ENCODE measurements around the gene SPSB2. TPM values are rescaled to one million over a fixed set of nuclear protein-coding genes. Genes with fewer than 3 reads are reported as not detected.
A peak's percentile ranks its signal among the peaks of the same experiment; 100 is the strongest.

SPSB2 gene
- total and polyA plus RNA-seq, 9 donors = 3.2 to 8.4 (median 6.7) TPM

DNA sequence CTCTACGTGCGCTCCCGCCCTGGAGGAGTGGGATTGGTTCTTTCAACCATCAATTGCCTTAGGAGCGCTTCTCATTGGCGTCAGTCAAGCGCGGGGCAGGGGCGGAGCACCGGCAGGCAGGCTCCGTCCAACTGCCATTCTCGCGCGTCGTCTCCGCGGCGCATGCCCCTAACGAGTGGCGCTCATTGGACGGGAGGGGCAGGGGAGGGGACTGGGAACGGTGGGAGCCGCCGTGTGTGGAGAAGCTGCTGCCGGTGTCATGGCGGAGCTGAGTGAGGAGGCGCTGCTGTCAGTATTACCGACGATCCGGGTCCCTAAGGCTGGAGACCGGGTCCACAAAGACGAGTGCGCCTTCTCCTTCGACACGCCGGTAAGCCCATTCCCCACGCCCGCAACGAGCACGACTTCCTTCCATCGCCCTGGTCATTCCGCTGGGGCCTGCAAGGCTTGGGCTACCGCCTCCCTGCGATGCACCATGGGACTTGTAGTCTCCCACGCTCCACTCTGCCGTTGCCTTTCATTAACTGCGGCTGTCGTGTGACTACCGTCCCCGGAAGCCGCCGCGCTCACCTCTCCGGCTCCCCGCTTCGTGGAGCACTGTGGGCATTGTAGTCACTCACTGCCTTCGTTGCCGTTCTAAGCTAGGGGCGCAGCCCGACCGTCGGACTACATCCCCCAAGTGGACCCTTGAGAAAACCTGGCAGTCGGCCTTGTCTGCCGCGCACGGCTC lies 21.0 kb downstream of the SPSB2 start, which contains the start of gene USP5:
TSS of gene USP5 (plus strand) at position 230 of the 730 bp plus-strand sequence. CDS start at position 260, 30 bp downstream.
- under 1% methylated on average over 63 of the region's 65 CpGs for WGBS (ENCODE audit: insufficient coverage)
- peak within 1 kb of the TSS; percentile 99 for H3K27ac ChIP-seq (ENCODE audit: low read length)
- no peaks in the 10 kb centered on the region for H3K27me3 ChIP-seq (ENCODE audit: control insufficient read depth, insufficient read depth, low read length)
- peak within 1 kb of the TSS; percentile 80 for H3K4me3 ChIP-seq (ENCODE audit: low read length)
- peaks cover 24% of the 10 kb centered on the region for H3K4me1 ChIP-seq (ENCODE audit: control insufficient read depth, insufficient read depth, low read length)
- H3K9me3 ChIP-seq (replicated peaks; ENCODE audit: control insufficient read depth, low read depth, low read length) = no peaks in the 10 kb centered on the region
- H3K36me3 ChIP-seq (ENCODE audit: control insufficient read depth, insufficient read depth, low read length) = peaks cover 59% of the 10 kb centered on the region
- peak; percentile 100 for DNase-seq

DNA sequence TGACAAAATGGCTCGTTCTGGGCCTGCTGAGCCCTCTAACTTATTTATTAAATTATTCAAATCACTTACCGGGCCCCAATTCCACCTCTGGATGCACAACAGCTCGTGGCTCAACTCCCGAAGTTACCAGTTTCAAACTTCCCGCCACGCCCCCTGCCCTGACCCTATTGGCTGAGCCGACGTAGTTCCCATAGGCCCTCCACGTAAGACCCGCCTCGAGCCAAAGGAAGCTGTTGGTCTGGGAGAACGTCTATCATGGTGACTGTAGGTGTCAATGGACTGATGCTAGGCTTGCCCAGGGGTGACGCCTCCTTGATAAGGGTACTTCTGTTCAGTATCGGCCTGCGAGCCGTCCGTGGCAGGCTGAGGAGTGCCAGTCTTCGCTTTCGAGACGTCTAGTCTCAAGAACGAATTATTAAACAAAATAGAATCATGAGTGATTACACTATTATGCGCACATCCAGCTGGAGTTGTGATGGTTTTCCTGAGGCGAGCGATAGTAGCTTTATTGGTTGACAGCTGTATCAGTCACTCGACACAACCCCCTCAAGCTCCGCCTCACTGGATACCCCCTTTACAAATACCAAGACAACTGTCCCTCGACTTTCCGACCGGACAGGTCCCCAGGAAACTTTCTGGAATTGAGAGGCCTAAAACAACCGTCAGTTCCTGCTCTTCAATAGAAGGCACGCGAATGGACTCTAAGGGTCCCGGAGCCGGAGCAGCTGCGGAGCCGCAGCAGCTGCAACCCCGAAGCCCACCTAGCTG lies 21.8 kb downstream of the SPSB2 start, which contains the start of gene CDCA3:
TSS of gene CDCA3 (minus strand) at position 134 of the 768 bp plus-strand sequence. CDS start 334 bp downstream, outside the sequence.
- H3K9me3 ChIP-seq (replicated peaks; ENCODE audit: control insufficient read depth, low read depth, low read length) = no peaks in the 10 kb centered on the region
- DNase-seq = peak; percentile 99
- no peaks in the 10 kb centered on the region for H3K27me3 ChIP-seq (ENCODE audit: control insufficient read depth, insufficient read depth, low read length)
- peak within 1 kb of the TSS; percentile 80 for H3K4me3 ChIP-seq (ENCODE audit: low read length)
- H3K4me1 ChIP-seq (ENCODE audit: control insufficient read depth, insufficient read depth, low read length) = peaks cover 24% of the 10 kb centered on the region
- peak within 1 kb of the TSS; percentile 99 for H3K27ac ChIP-seq (ENCODE audit: low read length)
- peaks cover 59% of the 10 kb centered on the region for H3K36me3 ChIP-seq (ENCODE audit: control insufficient read depth, insufficient read depth, low read length)
- 0% methylated on average over 27 of the region's 37 CpGs for WGBS (ENCODE audit: insufficient coverage)

DNA sequence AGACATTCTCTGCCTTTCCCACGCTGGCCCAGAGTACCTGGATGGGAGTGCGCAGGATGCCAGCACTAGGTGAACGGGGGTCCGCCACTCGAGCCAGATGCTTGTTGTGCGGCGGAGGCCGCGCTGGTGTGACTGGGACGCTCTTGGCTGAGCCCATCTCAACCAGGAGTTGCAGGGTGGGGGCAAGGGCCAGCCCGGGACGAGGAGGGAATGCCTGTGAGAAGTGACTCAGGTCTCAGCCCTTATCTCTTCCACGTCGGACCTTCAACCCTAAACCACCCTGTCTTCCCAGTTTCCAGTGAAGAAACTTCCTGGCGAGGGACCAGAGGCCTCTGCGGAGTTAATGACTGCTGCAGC lies 22.3 kb downstream of the SPSB2 start:
- H3K36me3 ChIP-seq (ENCODE audit: control insufficient read depth, insufficient read depth, low read length) = peaks cover 59% of the 10 kb centered on the region
- 19% methylated on average over 9 of the region's 16 CpGs for WGBS (ENCODE audit: insufficient coverage)
- no peaks in the 10 kb centered on the region for H3K27me3 ChIP-seq (ENCODE audit: control insufficient read depth, insufficient read depth, low read length)
- H3K4me1 ChIP-seq (ENCODE audit: control insufficient read depth, insufficient read depth, low read length) = peaks cover 24% of the 10 kb centered on the region
- H3K4me3 ChIP-seq (ENCODE audit: low read length) = peak overlapping the region; percentile 49
- peak overlapping the region; percentile 43 for H3K27ac ChIP-seq (ENCODE audit: low read length)
- no peak for DNase-seq
- no peaks in the 10 kb centered on the region for H3K9me3 ChIP-seq (replicated peaks; ENCODE audit: control insufficient read depth, low read depth, low read length)

DNA sequence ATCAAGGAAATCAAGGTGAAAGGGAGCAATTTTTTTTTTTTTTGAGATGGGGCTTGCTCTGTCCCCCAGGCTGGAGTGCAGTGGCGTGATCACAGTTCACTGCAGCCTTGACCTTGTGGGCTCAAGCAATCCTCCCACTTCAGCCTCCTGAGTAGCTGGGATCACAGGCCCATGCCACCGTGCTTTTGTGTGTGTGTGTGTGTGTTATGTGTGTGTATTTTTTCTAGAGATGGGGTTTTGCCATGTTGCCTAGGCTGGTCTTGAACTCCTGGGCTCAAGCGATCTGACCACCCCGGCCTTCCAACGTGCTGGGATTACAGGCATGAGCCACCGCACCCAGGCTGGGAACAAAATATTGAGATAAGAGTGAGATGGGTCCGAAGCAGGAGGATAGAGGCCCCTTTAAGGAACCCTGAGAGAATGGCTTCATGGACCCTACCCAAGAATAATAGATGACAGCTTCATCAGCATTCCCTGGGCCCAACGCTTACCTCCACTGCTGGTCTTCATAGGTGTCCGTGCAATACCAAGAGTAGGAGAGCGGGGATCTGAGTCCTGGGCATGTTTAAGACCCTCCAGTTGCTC lies 23.0 kb downstream of the SPSB2 start:
- 55% methylated on average over 2 of the region's 10 CpGs for WGBS (ENCODE audit: insufficient coverage)
- H3K36me3 ChIP-seq (ENCODE audit: control insufficient read depth, insufficient read depth, low read length) = peaks cover 58% of the 10 kb centered on the region
- no peak for DNase-seq
- no peaks in the 10 kb centered on the region for H3K9me3 ChIP-seq (replicated peaks; ENCODE audit: control insufficient read depth, low read depth, low read length)
- H3K27me3 ChIP-seq (ENCODE audit: control insufficient read depth, insufficient read depth, low read length) = no peaks in the 10 kb centered on the region
- H3K4me1 ChIP-seq (ENCODE audit: control insufficient read depth, insufficient read depth, low read length) = peaks cover 24% of the 10 kb centered on the region
- H3K27ac ChIP-seq (ENCODE audit: low read length) = no peak overlapping the region
- peak overlapping the region; percentile 49 for H3K4me3 ChIP-seq (ENCODE audit: low read length)

DNA sequence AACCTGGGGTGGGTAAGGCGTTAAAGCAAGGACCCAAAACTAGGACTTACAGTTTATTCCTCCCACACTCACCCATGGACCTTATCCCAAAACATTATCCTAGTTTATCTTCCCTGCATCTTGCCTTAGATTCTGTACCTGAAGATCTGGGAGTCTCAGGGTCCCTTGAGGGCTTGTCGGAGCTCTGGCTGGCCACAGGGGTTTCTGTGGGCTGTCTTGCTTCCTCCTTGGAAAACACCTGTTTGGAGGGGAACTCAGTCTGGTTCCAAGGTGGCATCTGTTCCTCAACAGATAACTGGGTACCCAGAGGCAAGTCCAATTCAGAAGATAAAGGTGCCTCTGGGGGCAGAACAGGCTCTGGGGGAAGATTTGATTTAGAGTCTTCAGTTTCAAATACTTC lies 23.7 kb downstream of the SPSB2 start:
- Histone ChIP-seq H3K27me3 (ENCODE audit: control insufficient read depth, insufficient read depth, low read length) (no peaks in the 10 kb centered on the region), H3K9me3 (replicated peaks; ENCODE audit: control insufficient read depth, low read depth, low read length) (no peaks in the 10 kb centered on the region), H3K27ac (ENCODE audit: low read length) (no peak overlapping the region), H3K4me1 (ENCODE audit: control insufficient read depth, insufficient read depth, low read length) (peaks cover 24% of the 10 kb centered on the region), H3K4me3 (ENCODE audit: low read length) (no peak overlapping the region), H3K36me3 (ENCODE audit: control insufficient read depth, insufficient read depth, low read length) (peaks cover 60% of the 10 kb centered on the region)
- DNase-seq = no peak
- 57% methylated on average over 1 of the region's 2 CpGs for WGBS (ENCODE audit: insufficient coverage)

DNA sequence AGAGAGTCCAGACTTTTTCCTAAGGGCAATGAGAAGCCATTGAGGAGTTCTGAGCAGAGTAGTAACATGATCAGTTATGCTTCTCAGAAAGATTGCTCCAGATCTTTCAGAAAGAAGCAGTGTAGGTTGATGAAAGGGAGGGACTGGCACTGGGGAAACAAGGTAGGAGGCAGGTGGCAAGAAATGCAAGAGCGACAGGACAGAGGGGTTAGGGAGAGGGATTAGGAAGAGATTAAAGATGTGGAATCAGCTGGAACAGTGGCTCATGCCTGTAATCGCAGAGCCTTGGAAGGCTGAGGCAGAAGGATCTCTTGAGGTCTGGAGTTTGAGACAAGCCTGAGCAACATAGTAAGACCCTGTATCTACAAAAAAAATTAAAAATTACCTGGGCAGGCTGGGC lies 25.4 kb downstream of the SPSB2 start:
- DNase-seq = no peak
- Histone ChIP-seq H3K36me3 (ENCODE audit: control insufficient read depth, insufficient read depth, low read length) (peaks cover 59% of the 10 kb centered on the region), H3K27ac (ENCODE audit: low read length) (no peak overlapping the region), H3K27me3 (ENCODE audit: control insufficient read depth, insufficient read depth, low read length) (no peaks in the 10 kb centered on the region), H3K9me3 (replicated peaks; ENCODE audit: control insufficient read depth, low read depth, low read length) (no peaks in the 10 kb centered on the region), H3K4me3 (ENCODE audit: low read length) (no peak overlapping the region), H3K4me1 (ENCODE audit: control insufficient read depth, insufficient read depth, low read length) (peaks cover 17% of the 10 kb centered on the region)
- 100% methylated on average over 1 of the region's 2 CpGs for WGBS (ENCODE audit: insufficient coverage)

DNA sequence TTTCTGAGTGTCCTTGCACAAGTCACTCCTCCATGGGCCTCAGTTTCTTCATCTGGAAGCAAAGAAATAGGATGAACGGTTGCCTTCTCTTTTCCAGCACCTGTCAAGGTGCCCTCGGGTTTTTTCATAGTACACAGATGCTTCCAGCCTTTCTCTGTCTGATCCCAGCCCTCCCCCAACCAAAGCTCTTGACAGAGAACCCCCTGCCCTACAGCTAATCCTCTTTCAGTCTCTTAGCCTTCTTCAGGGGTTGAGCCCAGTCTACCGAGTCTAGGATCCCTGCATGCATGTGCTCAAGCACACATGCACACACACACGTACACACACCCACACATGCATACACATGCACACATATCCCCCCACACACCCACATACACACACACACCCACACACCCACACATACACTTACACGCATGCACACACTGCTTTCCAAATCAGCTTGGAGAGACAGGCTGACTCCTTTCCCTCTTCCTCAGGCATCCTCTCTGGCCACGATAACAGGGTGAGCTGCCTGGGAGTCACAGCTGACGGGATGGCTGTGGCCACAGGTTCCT lies 26.7 kb downstream of the SPSB2 start:
- Histone ChIP-seq H3K36me3 (ENCODE audit: control insufficient read depth, insufficient read depth, low read length) (peaks cover 59% of the 10 kb centered on the region), H3K4me3 (ENCODE audit: low read length) (no peak overlapping the region), H3K27me3 (ENCODE audit: control insufficient read depth, insufficient read depth, low read length) (no peaks in the 10 kb centered on the region), H3K27ac (ENCODE audit: low read length) (no peak overlapping the region), H3K4me1 (ENCODE audit: control insufficient read depth, insufficient read depth, low read length) (peaks cover 21% of the 10 kb centered on the region), H3K9me3 (replicated peaks; ENCODE audit: control insufficient read depth, low read depth, low read length) (no peaks in the 10 kb centered on the region)
- 81% methylated on average over 4 of the region's 7 CpGs for WGBS (ENCODE audit: insufficient coverage)
- DNase-seq = no peak

DNA sequence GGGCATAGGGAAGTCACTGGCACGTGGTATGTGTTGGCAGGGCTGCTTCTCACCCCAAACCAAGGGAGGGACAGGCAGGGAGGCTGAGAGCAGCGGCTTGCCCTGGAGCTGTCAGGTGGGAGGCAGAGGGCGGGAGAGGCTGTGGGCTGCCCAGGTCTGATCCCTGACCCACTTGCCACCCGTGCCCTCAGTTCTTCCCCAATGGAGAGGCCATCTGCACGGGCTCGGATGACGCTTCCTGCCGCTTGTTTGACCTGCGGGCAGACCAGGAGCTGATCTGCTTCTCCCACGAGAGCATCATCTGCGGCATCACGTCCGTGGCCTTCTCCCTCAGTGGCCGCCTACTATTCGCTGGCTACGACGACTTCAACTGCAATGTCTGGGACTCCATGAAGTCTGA lies 27.7 kb downstream of the SPSB2 start:
- Histone ChIP-seq H3K36me3 (ENCODE audit: control insufficient read depth, insufficient read depth, low read length) (peaks cover 55% of the 10 kb centered on the region), H3K4me1 (ENCODE audit: control insufficient read depth, insufficient read depth, low read length) (peaks cover 23% of the 10 kb centered on the region), H3K9me3 (replicated peaks; ENCODE audit: control insufficient read depth, low read depth, low read length) (no peaks in the 10 kb centered on the region), H3K27ac (ENCODE audit: low read length) (no peak overlapping the region), H3K4me3 (ENCODE audit: low read length) (no peak overlapping the region), H3K27me3 (ENCODE audit: control insufficient read depth, insufficient read depth, low read length) (no peaks in the 10 kb centered on the region)
- DNase-seq = no peak
- WGBS (ENCODE audit: insufficient coverage) = 83% methylated on average over 17 of the region's 17 CpGs

DNA sequence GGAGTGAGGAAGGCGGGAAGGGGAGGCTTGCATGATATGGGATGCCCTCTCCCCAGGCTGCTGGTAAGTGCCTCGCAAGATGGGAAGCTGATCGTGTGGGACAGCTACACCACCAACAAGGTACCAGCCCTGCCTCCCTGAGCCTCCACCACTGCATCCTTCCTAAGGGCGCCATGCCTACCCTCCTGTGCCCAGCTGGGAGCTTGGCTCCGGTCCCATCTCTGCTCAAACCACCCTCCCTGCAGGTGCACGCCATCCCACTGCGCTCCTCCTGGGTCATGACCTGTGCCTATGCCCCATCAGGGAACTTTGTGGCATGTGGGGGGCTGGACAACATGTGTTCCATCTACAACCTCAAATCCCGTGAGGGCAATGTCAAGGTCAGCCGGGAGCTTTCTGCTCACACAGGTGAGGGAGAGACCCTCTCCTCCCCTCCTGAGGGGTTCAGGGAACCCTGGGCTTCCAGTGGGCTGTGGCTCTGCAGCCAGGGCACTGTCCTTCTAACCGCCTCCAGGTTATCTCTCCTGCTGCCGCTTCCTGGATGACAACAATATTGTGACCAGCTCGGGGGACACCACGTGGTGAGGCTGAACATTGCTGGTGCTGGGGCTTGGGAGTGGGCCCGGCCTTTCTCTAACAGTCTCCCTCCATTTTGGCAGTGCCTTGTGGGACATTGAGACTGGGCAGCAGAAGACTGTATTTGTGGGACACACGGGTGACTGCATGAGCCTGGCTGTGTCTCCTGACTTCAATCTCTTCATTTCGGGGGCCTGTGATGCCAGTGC lies 29.8 kb downstream of the SPSB2 start:
- WGBS (ENCODE audit: insufficient coverage) = 77% methylated on average over 9 of the region's 16 CpGs
- Histone ChIP-seq H3K4me3 (ENCODE audit: low read length) (no peak overlapping the region), H3K27me3 (ENCODE audit: control insufficient read depth, insufficient read depth, low read length) (no peaks in the 10 kb centered on the region), H3K9me3 (replicated peaks; ENCODE audit: control insufficient read depth, low read depth, low read length) (no peaks in the 10 kb centered on the region), H3K27ac (ENCODE audit: low read length) (no peak overlapping the region), H3K4me1 (ENCODE audit: control insufficient read depth, insufficient read depth, low read length) (peaks cover 28% of the 10 kb centered on the region), H3K36me3 (ENCODE audit: control insufficient read depth, insufficient read depth, low read length) (peaks cover 55% of the 10 kb centered on the region)
- DNase-seq = no peak
